PFSK-1 (cell line): ENCODE data around the gene HMGXB4.

Source experiments
- FOXP2 ChIP-seq: optimal IDR thresholded peaks from 2 replicates; pipeline ENCODE3; 2011; ENCODE audit warnings: borderline replicate concordance, control low read depth, inconsistent platforms; ENCODE audit not compliant: insufficient read depth; ENCODE audit errors: extremely low read length, extremely low read depth
- POLR2AphosphoS5 ChIP-seq: IDR thresholded peaks from 2 replicates; pipeline ENCODE4 v1.6.1; 2012; ENCODE audit warnings: low read depth, mild to moderate bottlenecking, control low read depth, low read length, moderate library complexity
- REST ChIP-seq, 2 experiments: IDR thresholded peaks; 2 replicates each; pipeline versions ENCODE4 v1.6.1 to v1.8.0; 2011 to 2012; ENCODE audit warnings: low read depth in 2 of 2, low read length in 2 of 2, control low read depth in 1 of 2, inconsistent platforms in 1 of 2, mild to moderate bottlenecking in 1 of 2, moderate library complexity in 1 of 2; ENCODE audit not compliant: insufficient read depth in 1 of 2
- SIN3A ChIP-seq: IDR thresholded peaks from 2 replicates; pipeline ENCODE4 v1.6.1; 2012; ENCODE audit warnings: mild to moderate bottlenecking, low read length, moderate library complexity, borderline replicate concordance; ENCODE audit not compliant: insufficient read depth
- TAF1 ChIP-seq: IDR thresholded peaks from 2 replicates; pipeline ENCODE4 v1.6.1; 2012; ENCODE audit warnings: low read length, control low read depth, borderline replicate concordance; ENCODE audit not compliant: insufficient read depth

The HMGXB4 gene

GRCh38 chr22:35313311-35314121, 56.2 kb downstream of the HMGXB4 start:
- TF ChIP-seq TAF1 (no peak), POLR2AphosphoS5 (no peak), REST (IDR thresholded peaks at IDR 0.05; ENCODE audit: insufficient read depth in 1 of 2, low read depth in 2 of 2, low read length in 2 of 2) (no peak), SIN3A (no peak)

GRCh38 chr22:35314161-35314942, 57.1 kb downstream of the HMGXB4 start:
- no peak for TF ChIP-seq FOXP2

GRCh38 chr22:35315141-35315854, 58.0 kb downstream of the HMGXB4 start:
- TF ChIP-seq FOXP2 (no peak), SIN3A (no peak), POLR2AphosphoS5 (no peak), REST (IDR thresholded peaks at IDR 0.05; ENCODE audit: insufficient read depth in 1 of 2, low read depth in 2 of 2, low read length in 2 of 2) (no peak), TAF1 (no peak)

- no peak for TF ChIP-seq FOXP2
- no peak for TF ChIP-seq TAF1
- TF ChIP-seq POLR2AphosphoS5 = no peak
Observed at GRCh38 chr22:35315855-35316745, 58.8 kb downstream of the HMGXB4 start.

- TF ChIP-seq POLR2AphosphoS5 (no peak), FOXP2 (no peak), SIN3A (no peak), TAF1 (no peak), REST (IDR thresholded peaks at IDR 0.05; ENCODE audit: insufficient read depth in 1 of 2, low read depth in 2 of 2, low read length in 2 of 2) (no peak)
Observed at GRCh38 chr22:35316751-35317150, 59.5 kb downstream of the HMGXB4 start.
